Fibroblast of the aortic adventitia (primary cell): Measurements from ENCODE around the gene COL23A1. TPM values are rescaled to one million over a fixed set of nuclear protein-coding genes. Genes with fewer than 3 reads are reported as not detected.

Experiments used
- DNase-seq: peaks from one replicate; pipeline ENCODE4 v3.0.0-alpha.2; 2010; ENCODE audit warnings: low read depth
- H3K4me3 ChIP-seq: 2 replicates; pipeline ENCODE4 v1.5.1; 2011; ENCODE audit warnings: low read depth, mild to moderate bottlenecking, control low read depth, low read length, moderate library complexity
- CTCF ChIP-seq: IDR thresholded peaks from 2 replicates; pipeline ENCODE4 v1.5.1; 2011; ENCODE audit warnings: mild to moderate bottlenecking, low read length, control low read depth, inconsistent platforms; ENCODE audit not compliant: insufficient read depth
- total RNA-seq: library from RNA; depleted of rRNA; stranded (reverse); fragments of >200 nt; gene quantifications from 2 replicates; pipeline ENCODE4 v1.2.3, GENCODE V29; 2012; ENCODE audit warnings: low replicate concordance

COL23A1 gene
- total RNA-seq, 1 donor: not detected

DNA sequence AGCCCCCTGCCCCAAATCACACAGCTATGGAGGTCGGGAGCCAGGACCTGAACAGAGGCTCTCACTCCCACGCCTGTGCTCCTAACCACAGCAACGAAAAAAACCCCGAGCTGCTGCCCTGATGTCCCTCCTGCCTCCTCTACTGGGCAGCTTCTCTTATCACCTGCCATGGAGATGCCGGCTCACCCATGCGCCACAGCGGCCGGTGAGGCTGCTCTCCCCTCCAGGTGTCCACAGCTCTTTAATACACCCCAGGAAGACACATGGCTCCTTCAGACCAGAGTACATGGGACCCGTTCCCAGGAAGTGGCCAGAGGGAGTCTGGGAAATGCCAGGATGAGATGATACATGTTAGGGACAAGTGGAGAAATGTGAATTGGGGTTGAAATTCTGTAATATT is 110.9 kb downstream of the COL23A1 start:
- TF ChIP-seq CTCF: no peak
- no peak for DNase-seq
- no peak overlapping the region for H3K4me3 ChIP-seq

DNA sequence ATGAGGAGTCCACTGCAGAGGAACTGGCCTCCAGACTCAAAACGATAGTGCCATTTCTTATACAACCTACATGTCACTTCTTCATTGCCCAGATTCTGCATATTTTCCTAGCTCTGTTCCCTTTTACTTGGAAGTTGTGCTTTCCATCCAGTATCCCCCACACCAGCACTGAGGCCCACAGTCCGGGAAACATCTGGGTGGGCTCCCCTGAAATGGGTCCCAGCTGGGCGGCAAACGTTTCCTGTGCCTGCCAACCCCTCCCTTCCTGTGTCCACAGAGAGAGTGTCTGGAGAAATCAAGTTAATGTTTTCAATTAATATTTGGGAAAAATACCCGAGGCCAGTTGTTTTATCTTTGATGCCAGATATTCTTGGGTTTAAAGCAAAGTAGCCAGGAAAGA is 111.8 kb downstream of the COL23A1 start:
- no peak for DNase-seq
- no peak for TF ChIP-seq CTCF
- no peak overlapping the region for H3K4me3 ChIP-seq

GRCh38 chr5:178477802-178478201 is 112.4 kb downstream of the COL23A1 start:
- DNase-seq: no peak
- TF ChIP-seq CTCF: no peak
- no peak overlapping the region for H3K4me3 ChIP-seq

GRCh38 chr5:178476972-178477754 is 113.0 kb downstream of the COL23A1 start:
- TF ChIP-seq CTCF: no peak
- DNase-seq: no peak
- H3K4me3 ChIP-seq: no peak overlapping the region

GRCh38 chr5:178476531-178476930 is 113.7 kb downstream of the COL23A1 start:
- DNase-seq: no peak
- no peak for TF ChIP-seq CTCF
- no peak overlapping the region for H3K4me3 ChIP-seq

DNA sequence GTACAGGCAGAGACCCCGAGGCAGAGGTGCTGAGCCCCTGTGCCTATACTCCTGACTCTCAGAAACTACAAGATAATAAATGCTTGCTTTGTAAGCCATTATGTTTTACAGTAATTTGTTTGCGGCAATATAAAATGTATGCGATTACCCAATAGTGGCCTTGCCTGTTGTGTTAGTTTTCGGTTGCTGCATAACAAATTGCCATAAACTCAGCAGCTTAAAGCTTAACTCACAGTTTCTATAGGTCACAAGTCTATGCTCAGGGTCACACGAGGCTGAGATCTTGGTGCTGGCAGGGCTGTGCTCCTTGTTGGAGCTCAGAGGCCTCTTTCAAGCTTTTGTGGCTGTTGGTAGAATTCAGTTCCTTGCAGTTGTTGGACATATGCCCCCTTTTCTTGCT is 114.8 kb downstream of the COL23A1 start:
- no peak for DNase-seq
- H3K4me3 ChIP-seq: no peak overlapping the region
- TF ChIP-seq CTCF: no peak
